Mesothelial cell of epicardium (in vitro differentiated cells): Measurements from ENCODE around the gene DLGAP1. TPM values are rescaled to one million over a fixed set of nuclear protein-coding genes. Genes with fewer than 3 reads are reported as not detected.
"Not testable (repeated sequence)": the region's sequence is repeated elsewhere in the genome, so short reads cannot be mapped to it uniquely, and the experiment has no call there.

Experiments
- DNase-seq, 2 experiments: peaks; one replicate each; pipeline ENCODE4 v3.0.0; 2021; ENCODE audit warnings: low spot score in 2 of 2; ENCODE audit not compliant: unreplicated experiment in 2 of 2
- H3K27ac Mint-ChIP-seq: 2 replicates; pipeline ENCODE4 v1.8.0; 2021; ENCODE audit warnings: mixed read lengths
- H3K27me3 Mint-ChIP-seq: 2 replicates; pipeline ENCODE4 v1.8.0; 2021; ENCODE audit warnings: low read depth, mixed read lengths
- H3K36me3 Mint-ChIP-seq: 2 replicates; pipeline ENCODE4 v1.8.0; 2021; ENCODE audit warnings: mixed read lengths
- H3K4me1 Mint-ChIP-seq: 2 replicates; pipeline ENCODE4 v1.8.0; 2021; ENCODE audit warnings: mixed read lengths
- H3K4me3 Mint-ChIP-seq: 2 replicates; pipeline ENCODE4 v1.8.0; 2021; ENCODE audit warnings: mild to moderate bottlenecking, moderate library complexity, mixed read lengths
- H3K9me3 Mint-ChIP-seq: 2 replicates; pipeline ENCODE4 v1.8.0; 2021; ENCODE audit warnings: mixed read lengths
- CTCF ChIP-seq: fragments of 200-600 bp; sonication (generic); IDR thresholded peaks from one replicate; pipeline ENCODE4 v1.5.0; 2021; ENCODE audit warnings: antibody characterized with exemption; ENCODE audit not compliant: unreplicated experiment
- total RNA-seq: library from RNA; stranded (reverse); gene quantifications from 3 replicates; pipeline ENCODE4 v1.2.1, GENCODE V29; 2021

Gene DLGAP1
- total RNA-seq, 1 donor from 2014 or later, result 4.6 TPM

GRCh38 chr18:3583873-3584247 is 871.2 kb downstream of the DLGAP1 start:
- Mint-ChIP-seq H3K4me3 (no peak overlapping the region), H3K36me3 (no peaks in the 10 kb centered on the region), H3K9me3 (no peaks in the 10 kb centered on the region), H3K27me3 (no peaks in the 10 kb centered on the region), H3K4me1 (peaks cover 29% of the 10 kb centered on the region), H3K27ac (no peak overlapping the region)
- no peak for TF ChIP-seq CTCF
- DNase-seq, result no peak

GRCh38 chr18:3583106-3583872 is 871.8 kb downstream of the DLGAP1 start:
- Mint-ChIP-seq H3K27ac (peak overlapping the region; percentile 26), H3K4me1 (peaks cover 29% of the 10 kb centered on the region)
- not testable (repeated sequence) for DNase-seq, H3K36me3 Mint-ChIP-seq, H3K27me3 Mint-ChIP-seq, H3K4me3 Mint-ChIP-seq, H3K9me3 Mint-ChIP-seq

- H3K27ac Mint-ChIP-seq, result no peak overlapping the region
- H3K9me3 Mint-ChIP-seq, result peaks cover 4% of the 10 kb centered on the region
- TF ChIP-seq CTCF, result no peak
- no peak overlapping the region for H3K4me3 Mint-ChIP-seq
- H3K36me3 Mint-ChIP-seq, result no peaks in the 10 kb centered on the region
- peaks cover 29% of the 10 kb centered on the region for H3K4me1 Mint-ChIP-seq
- no peaks in the 10 kb centered on the region for H3K27me3 Mint-ChIP-seq
- no peak for DNase-seq
Measured at GRCh38 chr18:3581890-3582289, 873.2 kb downstream of the DLGAP1 start.

- DNase-seq, H3K27me3 Mint-ChIP-seq, H3K9me3 Mint-ChIP-seq, H3K4me3 Mint-ChIP-seq, H3K36me3 Mint-ChIP-seq, H3K27ac Mint-ChIP-seq: not testable (repeated sequence)
- peaks cover 23% of the 10 kb centered on the region for H3K4me1 Mint-ChIP-seq
Measured at GRCh38 chr18:3580523-3581025, 874.5 kb downstream of the DLGAP1 start.

GRCh38 chr18:3579701-3580100 is 875.4 kb downstream of the DLGAP1 start:
- peak overlapping the region; percentile 26 for H3K27ac Mint-ChIP-seq
- DNase-seq, result no peak
- H3K4me3 Mint-ChIP-seq, result no peak overlapping the region

GRCh38 chr18:3578621-3579020 is 876.5 kb downstream of the DLGAP1 start:
- H3K27ac Mint-ChIP-seq, result no peak overlapping the region
- H3K4me1 Mint-ChIP-seq, result peaks cover 23% of the 10 kb centered on the region
- no peak for TF ChIP-seq CTCF

More at GRCh38 chr18:3579701-3580100, 875.4 kb downstream of the DLGAP1 start:
- Mint-ChIP-seq H3K9me3 (peaks cover 4% of the 10 kb centered on the region), H3K36me3 (no peaks in the 10 kb centered on the region), H3K4me1 (peaks cover 23% of the 10 kb centered on the region), H3K27me3 (no peaks in the 10 kb centered on the region)
- TF ChIP-seq CTCF, result no peak

More at GRCh38 chr18:3578621-3579020, 876.5 kb downstream of the DLGAP1 start:
- H3K27me3 Mint-ChIP-seq, result no peaks in the 10 kb centered on the region
- H3K4me3 Mint-ChIP-seq, result no peak overlapping the region
- H3K9me3 Mint-ChIP-seq, result peaks cover 4% of the 10 kb centered on the region
- H3K36me3 Mint-ChIP-seq, result no peaks in the 10 kb centered on the region
- DNase-seq, result no peak
